K562 (cell line): ENCODE data around the gene SHB. TPM values are rescaled to one million over a fixed set of nuclear protein-coding genes. Genes with fewer than 3 reads are reported as not detected.

ENCODE experiments used
- ATAC-seq: fragments of 200-7000 bp; cut with Tn5 transposase; 3 replicates; pipeline ENCODE4 v1.9.1; 2020; ENCODE audit warnings: moderate library complexity
- BruUV-seq: library from RNA; stranded (reverse); fragments of 400-500 nt; replicated peaks from 2 replicates; lab custom pipeline; 2021; lab: Mats Ljungman, UMichigan
- CTCF ChIA-PET: fragments of 300-600 bp; formaldehyde crosslinking; extraction: SDS; loops from one replicate; lab custom pipeline; 2021; ENCODE audit warnings: low intra/inter-chr PET ratio; lab: Yijun Ruan, JAX
- POLR2A ChIA-PET: fragments of 300-600, 350-650 bp; sonication (Branson Sonifier 250); formaldehyde crosslinking; extraction: SDS; loops from one replicate; lab custom pipeline; 2021; ENCODE audit warnings: antibody characterized with exemption, inconsistent platforms; lab: Yijun Ruan, JAX
- DNase-seq, 4 experiments: peaks; one replicate each; pipeline versions ENCODE4 v3.0.0 to v3.0.0-alpha.2; 2011 to 2018; ENCODE audit warnings: low spot score in 3 of 4, mixed read lengths in 3 of 4; ENCODE audit errors: extremely low read depth in 1 of 4
- FAIRE-seq: peaks from 2 replicates; lab custom pipeline; 2011; peaks lifted over from hg19 to GRCh38; lab: Jason Lieb, UNC
- H2AFZ ChIP-seq: 2 replicates; pipeline ENCODE4 v1.6.0; 2011; ENCODE audit warnings: low read depth, low read length, control low read depth, inconsistent platforms
- H3K27ac ChIP-seq: fragments of 200-600 bp; 3 replicates; pipeline ENCODE4 v1.8.0; 2011; ENCODE audit warnings: low read depth, mild to moderate bottlenecking, control low read depth, inconsistent platforms, low read length, moderate library complexity, mixed read lengths; ENCODE audit errors: extremely low read depth
- H3K27me3 ChIP-seq, 2 experiments: fragments of 300-600 bp in 1 of 2; 2 replicates in 1 of 2; 3 replicates in 1 of 2; pipeline versions ENCODE4 v1.6.0 to v1.8.0; 2011; ENCODE audit warnings: inconsistent platforms in 2 of 2, low read length in 2 of 2, mild to moderate bottlenecking in 1 of 2, mixed read lengths in 1 of 2, moderate library complexity in 1 of 2; ENCODE audit not compliant: control insufficient read depth in 2 of 2, insufficient read depth in 2 of 2
- H3K36me3 ChIP-seq: fragments of 300-600 bp; 3 replicates; pipeline ENCODE4 v1.8.0; 2011; ENCODE audit warnings: mild to moderate bottlenecking, low read length, inconsistent platforms; ENCODE audit not compliant: control insufficient read depth, insufficient read depth
- H3K4me1 ChIP-seq, 2 experiments: fragments of 200-600 bp in 1 of 2; replicated peaks in 1 of 2; 2 replicates in 1 of 2; 3 replicates in 1 of 2; pipeline versions ENCODE4 v1.5.1 to v1.8.0; 2011; ENCODE audit warnings: inconsistent platforms in 2 of 2, low read length in 2 of 2, mild to moderate bottlenecking in 1 of 2, mixed read lengths in 1 of 2, moderate library complexity in 1 of 2; ENCODE audit not compliant: control insufficient read depth in 2 of 2, insufficient read depth in 2 of 2
- H3K4me2 ChIP-seq: 2 replicates; pipeline ENCODE4 v1.6.1; 2011; ENCODE audit warnings: low read length, control low read depth, inconsistent platforms, mixed read lengths; ENCODE audit not compliant: insufficient read depth
- H3K4me3 ChIP-seq: fragments of 200-600 bp; sonication (generic), shearing (Covaris generic); 2 replicates; pipeline ENCODE4 v1.5.1; 2016; ENCODE audit warnings: control low read depth, inconsistent platforms
- H3K79me2 ChIP-seq: fragments of 200-600 bp; 3 replicates; pipeline ENCODE4 v1.8.0; 2011; ENCODE audit warnings: low read length, inconsistent platforms; ENCODE audit not compliant: control insufficient read depth, insufficient read depth
- H3K9ac ChIP-seq, 2 experiments: 2 replicates each; pipeline versions ENCODE4 v1.6.0 to v1.6.1; 2011; ENCODE audit warnings: low read depth in 2 of 2, low read length in 2 of 2, control low read depth in 1 of 2, inconsistent platforms in 1 of 2, mild to moderate bottlenecking in 1 of 2, mixed read lengths in 1 of 2; ENCODE audit not compliant: insufficient read depth in 1 of 2
- H3K9me1 ChIP-seq: one replicate; pipeline ENCODE4 v1.6.0; 2011; ENCODE audit warnings: inconsistent platforms, mild to moderate bottlenecking, low read length, moderate library complexity; ENCODE audit not compliant: control insufficient read depth, insufficient read depth
- H3K9me3 ChIP-seq: replicated peaks from 2 replicates; pipeline ENCODE4 v1.5.1; 2011; ENCODE audit warnings: low read depth, low read length, inconsistent platforms; ENCODE audit not compliant: control insufficient read depth, insufficient read depth
- H4K20me1 ChIP-seq: replicated peaks from 2 replicates; pipeline ENCODE4 v1.6.1; 2011; ENCODE audit warnings: low read length, inconsistent platforms, mixed read lengths; ENCODE audit not compliant: control insufficient read depth, insufficient read depth
- SETDB1 ChIP-seq: IDR thresholded peaks from one replicate; pipeline ENCODE4 v1.6.1; 2012; ENCODE audit warnings: low read length, control low read depth, inconsistent platforms
- TBL1XR1 ChIP-seq, 2 experiments: IDR thresholded peaks; 2 replicates each; pipeline ENCODE4 v1.6.1; 2012; ENCODE audit warnings: improper control_type of control experiment in 2 of 2, low read length in 2 of 2, mild to moderate bottlenecking in 1 of 2
- ZBTB33 ChIP-seq: sonication (generic); formaldehyde crosslinking; IDR thresholded peaks from 2 replicates; pipeline ENCODE4 v1.8.1; 2023; ENCODE audit warnings: mild to moderate bottlenecking, missing genetic modification reagents
- ZFPM2 ChIP-seq: fragments of 250-450 bp; sonication (Bioruptor Pico); IDR thresholded peaks from 2 replicates; pipeline ENCODE4 v1.5.1; 2022; ENCODE audit warnings: mild to moderate bottlenecking
- ZNF764 ChIP-seq: fragments of 250-450 bp; sonication (Bioruptor Pico); IDR thresholded peaks from 2 replicates; pipeline ENCODE4 v1.4.0; 2020; ENCODE audit warnings: low read depth, mild to moderate bottlenecking, moderate library complexity
- WGBS: fragments of 100-300 bp; shearing (Covaris generic); methylation state at CpG from one replicate; pipeline ENCODE4 v1.1.6; 2016; ENCODE audit warnings: low coverage, mixed read lengths; ENCODE audit not compliant: insufficient coverage; ENCODE audit errors: missing lambda C conversion rate; 5-methylcytosine and 5-hydroxymethylcytosine counted together
- in situ Hi-C: fragments of 300-500 bp; cut with MboI; formaldehyde crosslinking; loops from 4 replicates; pipeline ENCODE4 v1.15.0; 2018; ENCODE audit warnings: inconsistent platforms, mixed read lengths
- intact Hi-C: fragments of 100-400 bp; cut with micrococcal nuclease; formaldehyde crosslinking; loops from 2 replicates; pipeline ENCODE4 v1.14.2; 2022
- polyA plus RNA-seq, 8 experiments: library from polyadenylated mRNA; depleted of rRNA in 4 of 8; stranded (reverse) in 5 of 8; unstranded in 3 of 8; fragments of >200 nt; fragmentation: Nextera tagmentation in 2 of 8; fragmentation: Illumina TruSeq in 1 of 8; extraction: Ambion mirVana in 2 of 8; extraction: Trizol in 1 of 8; gene quantifications; 2 replicates each; pipeline versions ENCODE4 v1.2.1 to v1.2.3, GENCODE V29; 2011 to 2014; ENCODE audit warnings: inconsistent platforms in 1 of 8, missing spikeins in 1 of 8
- total RNA-seq, 7 experiments: library from RNA; depleted of rRNA in 6 of 7; stranded (reverse); fragments of >200 nt in 6 of 7; fragmentation: Illumina TruSeq in 2 of 7; extraction: Trizol in 2 of 7; gene quantifications; 2 replicates each; pipeline versions ENCODE4 v1.2.1 to v1.2.3, GENCODE V29; 2011 to 2021; ENCODE audit warnings: low replicate concordance in 1 of 7

The SHB gene
- total and polyA plus RNA-seq, 9 of the 15 experiments (the other 6 are each of a cell fraction or from before 2014, with no cell fraction given) = 0.78 to 16.0 (median 5.3) TPM

- H3K9me3 ChIP-seq = no peaks in the 10 kb centered on the region
- no peak overlapping the region for H3K4me3 ChIP-seq
- H3K4me1 ChIP-seq = peaks cover 12 to 29% of the 10 kb centered on the region in 2 experiments; a peak in 3 of 5 replicates
- no TSS peak for BruUV-seq
- no peaks in the 10 kb centered on the region for H3K9me1 ChIP-seq
- FAIRE-seq = no peak
- H4K20me1 ChIP-seq = peaks cover 26% of the 10 kb centered on the region
- in situ Hi-C loops = no loop called here
- ATAC-seq = no peak
- ChIA-PET POLR2A (interaction anchor here (0.6 to 1.6 kb wide), 3 partner anchors 10 to 20 kb away, joined by 3 to 7 read pairs (median 5); no protein-coding TSS in a partner anchor), CTCF (no interaction called here)
- H3K9ac ChIP-seq = no peak overlapping the region
- H2AFZ ChIP-seq = no peak overlapping the region
- H3K36me3 ChIP-seq = no peaks in the 10 kb centered on the region
- H3K4me2 ChIP-seq = no peak overlapping the region
- H3K79me2 ChIP-seq = peaks cover 12% of the 10 kb centered on the region; the same call in 2 of the 3 replicates
- intact Hi-C loops = no loop called here
- WGBS = 59% methylated on average over 8 of the region's 8 CpGs
- DNase-seq = no peak
- no peak overlapping the region for H3K27ac ChIP-seq
- TF ChIP-seq SETDB1 (no peak), TBL1XR1 (IDR thresholded peaks at IDR 0.05; ENCODE audit: low read length in 2 of 2) (no peak), ZNF764 (CRISPR knock-in tag) (no peak), ZBTB33 (no peak), ZFPM2 (CRISPR knock-in tag) (no peak)
- H3K27me3 ChIP-seq = no peaks in the 10 kb centered on the region
Measured at GRCh38 chr9:38022995-38023394, 46.0 kb downstream of the SHB start.
